ENCODE measurements around the gene TOLLIP.

DNA sequence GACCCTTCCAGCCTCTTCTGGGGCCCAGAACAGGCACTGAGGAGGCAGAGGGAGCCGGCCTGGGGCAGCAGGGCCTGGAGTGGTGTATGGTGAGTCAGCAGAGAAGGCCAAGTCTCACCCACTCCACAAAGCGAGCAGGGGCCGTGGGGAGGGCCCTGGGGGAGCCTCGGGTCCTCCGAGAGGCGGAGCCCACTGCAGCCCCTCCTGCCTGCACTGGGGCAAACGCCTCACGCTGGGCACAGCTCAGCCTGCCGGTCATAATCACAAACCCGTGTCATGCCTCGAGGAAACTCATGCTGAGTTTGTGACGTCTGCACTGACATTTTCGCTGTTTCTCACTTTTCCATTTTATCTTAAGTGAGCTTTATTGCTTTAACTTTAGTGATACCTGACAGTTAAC, 38.4 kb downstream of the TOLLIP start:
- TF ChIP-seq SP1 (IDR thresholded peaks at IDR 0.05) (no peak), FOXA1 (IDR thresholded peaks at IDR 0.05) (no peak), FOXM1 (IDR thresholded peaks at IDR 0.05; ENCODE audit: borderline replicate concordance) (no peak), ARNT (IDR thresholded peaks at IDR 0.05) (no peak), ZNF384 (IDR thresholded peaks at IDR 0.05) (no peak), SUZ12 (IDR thresholded peaks at IDR 0.05) (no peak)
- TF ChIP-seq, protein P1, sequence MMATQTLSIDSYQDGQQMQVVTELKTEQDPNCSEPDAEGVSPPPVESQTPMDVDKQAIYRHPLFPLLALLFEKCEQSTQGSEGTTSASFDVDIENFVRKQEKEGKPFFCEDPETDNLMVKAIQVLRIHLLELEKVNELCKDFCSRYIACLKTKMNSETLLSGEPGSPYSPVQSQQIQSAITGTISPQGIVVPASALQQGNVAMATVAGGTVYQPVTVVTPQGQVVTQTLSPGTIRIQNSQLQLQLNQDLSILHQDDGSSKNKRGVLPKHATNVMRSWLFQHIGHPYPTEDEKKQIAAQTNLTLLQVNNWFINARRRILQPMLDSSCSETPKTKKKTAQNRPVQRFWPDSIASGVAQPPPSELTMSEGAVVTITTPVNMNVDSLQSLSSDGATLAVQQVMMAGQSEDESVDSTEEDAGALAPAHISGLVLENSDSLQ (IDR thresholded peaks at IDR 0.05), result peak; percentile 36; the same call in 1 of the 2 replicates
